Measurements from ENCODE around the gene LTBP4.

DNA sequence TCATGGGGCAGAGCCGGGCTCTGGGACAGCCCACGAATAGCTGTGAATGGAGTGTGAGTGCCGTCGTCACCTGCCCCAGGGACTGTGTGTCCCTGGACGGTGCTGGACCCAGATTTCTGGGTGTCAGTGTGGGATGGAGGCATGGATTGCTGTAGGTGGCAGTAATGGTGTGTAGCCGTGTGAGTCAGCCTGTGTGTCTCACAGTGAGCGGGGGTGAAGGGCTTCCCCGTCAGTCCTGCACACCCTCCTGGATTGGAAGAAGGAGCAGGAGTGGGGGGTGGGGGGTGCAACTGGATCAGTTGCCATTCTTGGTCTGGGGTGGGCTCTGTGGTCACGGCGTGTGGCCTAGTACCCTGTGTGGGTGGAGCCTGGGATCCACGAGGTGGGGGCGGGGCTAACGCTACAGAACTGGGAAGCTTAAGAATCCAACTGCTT is 6.5 kb upstream of the LTBP4 start:
- TF ChIP-seq, protein P1, sequence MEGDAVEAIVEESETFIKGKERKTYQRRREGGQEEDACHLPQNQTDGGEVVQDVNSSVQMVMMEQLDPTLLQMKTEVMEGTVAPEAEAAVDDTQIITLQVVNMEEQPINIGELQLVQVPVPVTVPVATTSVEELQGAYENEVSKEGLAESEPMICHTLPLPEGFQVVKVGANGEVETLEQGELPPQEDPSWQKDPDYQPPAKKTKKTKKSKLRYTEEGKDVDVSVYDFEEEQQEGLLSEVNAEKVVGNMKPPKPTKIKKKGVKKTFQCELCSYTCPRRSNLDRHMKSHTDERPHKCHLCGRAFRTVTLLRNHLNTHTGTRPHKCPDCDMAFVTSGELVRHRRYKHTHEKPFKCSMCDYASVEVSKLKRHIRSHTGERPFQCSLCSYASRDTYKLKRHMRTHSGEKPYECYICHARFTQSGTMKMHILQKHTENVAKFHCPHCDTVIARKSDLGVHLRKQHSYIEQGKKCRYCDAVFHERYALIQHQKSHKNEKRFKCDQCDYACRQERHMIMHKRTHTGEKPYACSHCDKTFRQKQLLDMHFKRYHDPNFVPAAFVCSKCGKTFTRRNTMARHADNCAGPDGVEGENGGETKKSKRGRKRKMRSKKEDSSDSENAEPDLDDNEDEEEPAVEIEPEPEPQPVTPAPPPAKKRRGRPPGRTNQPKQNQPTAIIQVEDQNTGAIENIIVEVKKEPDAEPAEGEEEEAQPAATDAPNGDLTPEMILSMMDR (IDR thresholded peaks at IDR 0.05), result no peak
- TF ChIP-seq POLR2A (IDR thresholded peaks at IDR 0.05) (no peak), EP300 (IDR thresholded peaks at IDR 0.05) (no peak), POLR2AphosphoS5 (IDR thresholded peaks at IDR 0.05) (no peak)

All from sigmoid colon (tissue), 4 donors.